ENCODE measurements around the gene CDC42SE1.

CDC42SE1 gene

DNA sequence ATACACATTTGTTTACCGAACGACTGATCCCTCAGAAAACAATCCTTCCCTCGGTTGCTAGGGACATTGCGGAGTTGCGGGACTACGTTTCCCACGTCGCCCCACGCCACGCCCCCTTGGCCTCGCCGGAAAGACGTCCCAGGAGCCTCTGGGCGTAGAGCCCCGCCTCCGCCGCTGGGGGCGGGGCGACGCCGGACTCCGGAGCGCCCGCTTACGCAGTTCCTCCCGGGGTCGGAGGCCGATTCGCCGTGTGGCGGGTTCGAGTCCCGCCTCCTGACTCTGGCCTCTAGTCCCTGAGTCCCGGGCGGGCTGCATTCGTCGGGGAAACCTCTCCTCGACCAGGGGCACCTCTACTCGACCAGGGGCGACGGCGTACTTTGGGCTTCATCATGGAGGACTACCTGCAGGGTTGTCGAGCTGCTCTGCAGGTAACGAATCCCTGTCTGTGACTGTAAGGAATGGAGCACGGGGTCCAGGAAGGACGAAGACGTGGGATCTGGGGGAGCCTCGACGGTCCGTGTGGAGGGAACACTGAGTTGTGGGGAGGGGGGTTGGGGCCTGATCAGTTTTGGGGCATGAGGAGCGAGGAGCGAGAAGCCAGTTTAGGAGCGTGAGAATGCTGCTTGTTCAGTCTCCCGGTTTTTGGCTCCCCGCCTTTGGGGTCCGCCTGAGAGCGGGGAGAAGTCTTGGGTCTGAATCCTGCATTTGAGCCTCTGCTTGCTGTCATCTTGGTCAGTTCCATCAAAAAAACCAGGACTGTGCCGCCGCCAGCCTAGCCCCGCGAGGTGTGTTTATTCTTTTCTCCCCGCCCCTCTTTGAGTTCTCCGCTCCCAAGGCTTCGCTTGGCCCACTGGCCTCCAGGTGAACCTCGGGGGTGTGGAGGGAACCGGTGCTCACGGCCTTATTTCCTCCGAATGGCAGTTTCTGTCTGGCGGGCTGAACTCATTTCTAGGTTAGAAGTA lies 50.9 kb downstream of the CDC42SE1 start, which contains the start of gene PRUNE1:
PRUNE1 (plus strand) TSS at position 206 of the 962 bp plus-strand sequence; CDS start at position 390, 184 bp downstream.
- peak; percentile 97 for DNase-seq (ENCODE audit: low spot score)

DNA sequence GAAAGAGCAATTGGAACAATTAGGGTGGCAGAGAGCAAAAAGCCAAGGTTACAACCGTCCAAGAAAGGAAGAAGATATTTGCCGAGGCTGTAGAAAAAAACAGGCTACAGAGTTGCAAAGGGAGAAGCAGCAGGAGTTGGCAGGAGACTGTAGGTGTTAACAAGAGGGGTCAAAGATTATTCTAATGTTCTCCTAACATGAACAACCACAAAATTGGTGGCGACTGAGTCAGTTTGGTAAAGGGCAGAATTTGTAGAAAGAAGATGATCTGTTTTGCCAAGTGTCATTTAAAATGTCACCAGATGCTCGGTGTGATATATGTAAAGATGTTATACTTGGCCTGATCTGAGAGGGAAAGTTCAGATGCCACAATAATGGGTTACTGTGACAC lies 51.6 kb downstream of the CDC42SE1 start:
- DNase-seq (ENCODE audit: low spot score) = no peak

DNA sequence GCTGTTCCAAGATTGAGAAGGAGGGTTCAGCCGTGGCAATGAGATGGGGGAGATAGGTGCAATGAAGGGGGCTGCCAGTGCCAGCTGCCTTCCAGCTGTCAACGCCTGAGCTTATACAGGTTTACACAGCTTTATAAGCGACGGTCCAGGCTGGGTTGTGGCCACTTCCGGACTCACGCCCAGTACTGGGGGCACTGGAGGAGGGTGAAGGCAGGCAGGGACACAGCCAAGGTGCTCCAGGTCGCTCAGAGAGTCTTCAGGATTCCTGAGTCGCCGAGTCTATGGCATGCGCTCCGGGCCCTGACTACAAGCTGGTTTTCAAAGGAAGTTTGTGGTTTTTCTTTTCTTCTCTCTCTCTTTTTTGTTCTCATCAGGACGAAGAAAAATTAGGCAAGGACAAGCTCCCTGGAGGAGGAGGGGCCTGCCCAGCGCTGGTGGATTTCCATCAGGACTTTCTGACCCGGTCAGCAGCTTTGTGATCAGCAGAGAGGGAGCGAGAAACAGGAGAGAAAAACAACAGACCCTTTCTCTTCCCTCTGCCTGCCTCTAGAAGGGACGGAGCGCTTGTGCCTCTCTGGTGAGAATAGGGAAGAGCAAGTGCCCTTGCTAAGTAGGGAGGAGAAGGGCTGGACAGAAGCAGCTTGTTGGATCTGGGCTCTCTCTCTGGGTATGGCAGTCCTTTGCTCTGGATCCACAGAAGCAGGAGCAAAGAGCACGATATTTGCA lies 52.9 kb downstream of the CDC42SE1 start, which contains the start of gene MINDY1:
MINDY1 (minus strand) TSS at position 576 of the 726 bp plus-strand sequence. CDS start 4,285 bp downstream, outside the sequence.
- peak; percentile 81 for DNase-seq (ENCODE audit: low spot score)

DNA sequence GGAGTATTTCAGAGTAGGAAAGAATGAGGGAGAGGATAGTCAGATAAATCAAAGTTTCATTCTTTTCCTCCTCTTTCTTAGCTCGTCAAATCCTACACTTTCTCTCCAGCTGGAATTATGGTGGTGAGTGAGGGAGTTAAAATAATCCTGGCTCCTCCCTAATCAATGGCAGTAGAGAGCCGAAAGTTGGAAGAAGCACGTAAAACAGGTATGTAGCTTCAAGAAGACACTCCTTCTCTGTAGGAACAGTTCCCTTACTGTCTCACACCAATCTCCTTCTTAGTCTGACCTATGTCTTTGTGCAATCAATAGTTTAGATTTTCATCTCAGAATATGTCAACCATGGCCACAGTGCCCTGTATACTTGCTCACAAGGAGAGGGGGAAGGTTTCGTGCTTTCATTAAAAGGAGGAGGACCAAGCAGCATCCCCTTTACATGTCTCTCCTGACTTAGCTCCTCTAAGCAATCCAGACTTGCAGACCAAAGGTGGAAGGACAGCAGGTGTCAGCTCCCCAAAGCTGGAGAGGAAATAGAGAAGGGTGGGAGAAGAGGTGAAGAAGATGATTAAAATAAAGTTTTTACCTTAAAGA lies 53.6 kb downstream of the CDC42SE1 start:
- no peak for DNase-seq (ENCODE audit: low spot score)

DNA sequence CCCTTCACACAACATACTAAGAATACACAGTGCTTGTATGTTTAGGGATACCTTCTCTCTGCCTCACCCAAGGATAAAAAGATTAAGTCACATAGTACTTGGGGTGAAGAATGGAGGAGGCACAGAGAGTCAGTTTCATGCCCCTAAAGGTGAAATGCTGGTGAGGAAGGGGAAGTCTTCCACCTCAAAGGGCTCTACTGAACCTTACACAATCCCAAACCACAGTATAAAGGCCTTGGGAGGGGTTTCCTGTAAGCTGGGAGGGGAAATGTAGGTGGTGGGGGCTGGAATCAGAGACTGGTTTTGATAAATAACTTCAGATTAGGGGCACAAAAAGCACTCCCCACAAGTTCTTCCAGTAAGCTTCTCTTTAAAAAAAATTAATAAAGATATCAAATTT lies 56.2 kb downstream of the CDC42SE1 start:
- no peak for DNase-seq (ENCODE audit: low spot score)

DNA sequence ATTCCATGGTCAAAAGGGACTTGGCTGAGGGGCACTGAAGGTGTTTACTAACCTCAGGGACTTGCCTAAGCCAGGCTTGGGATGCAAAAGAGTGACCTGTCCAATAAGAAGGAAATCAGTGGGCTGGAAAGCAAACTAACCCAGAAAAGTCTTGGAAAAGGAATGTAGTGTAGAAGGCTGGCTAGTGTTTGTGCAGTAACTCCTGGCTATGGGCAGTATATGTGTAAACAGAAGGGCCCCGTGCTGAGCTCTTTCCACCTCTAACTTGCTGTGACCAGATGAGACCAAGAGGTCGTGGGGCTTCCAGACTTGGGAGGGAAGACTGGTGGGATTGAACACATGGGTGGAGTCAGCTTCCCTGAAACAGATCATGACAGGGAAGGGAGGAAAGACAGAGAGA lies 56.8 kb downstream of the CDC42SE1 start:
- no peak for DNase-seq (ENCODE audit: low spot score)

DNA sequence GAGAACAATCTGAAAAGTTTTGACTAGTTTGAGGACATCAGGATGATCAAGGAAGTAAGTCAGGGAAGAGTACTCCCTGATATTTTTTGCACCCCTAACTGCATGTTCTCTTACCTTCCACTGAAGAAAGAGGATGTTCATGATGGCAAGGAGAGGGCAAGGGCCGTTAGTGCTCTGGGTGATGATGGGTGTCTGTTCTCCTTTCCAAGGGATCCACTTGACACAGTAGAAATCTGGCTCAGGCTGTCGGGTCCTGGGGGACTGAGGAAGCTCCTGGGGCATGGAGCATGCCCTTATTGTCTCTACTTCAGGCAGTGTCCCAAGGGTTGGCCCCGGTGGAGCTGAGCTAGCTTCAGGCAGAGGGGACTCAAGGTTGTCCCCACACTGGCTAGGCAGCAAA lies 57.4 kb downstream of the CDC42SE1 start:
- DNase-seq (ENCODE audit: low spot score) = no peak

DNA sequence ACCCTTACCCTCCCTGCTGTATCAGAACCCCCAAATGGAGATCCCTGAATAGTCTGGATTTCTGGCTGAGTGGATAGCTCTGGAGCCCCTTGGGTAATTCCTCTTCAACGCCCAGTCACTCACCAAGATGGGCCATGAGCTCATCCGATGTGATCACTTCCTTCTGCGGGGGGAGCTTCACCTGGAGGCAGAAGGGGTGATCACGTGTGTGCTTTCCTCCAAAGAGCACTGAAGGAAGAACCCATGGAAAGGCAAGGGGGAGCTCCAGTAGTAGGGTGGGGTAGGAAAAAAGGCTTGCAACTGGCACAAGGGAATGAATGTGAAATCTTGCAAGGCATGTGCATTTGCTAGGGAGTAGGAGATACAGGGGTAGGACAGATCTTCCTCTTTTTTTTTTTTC lies 57.8 kb downstream of the CDC42SE1 start:
- DNase-seq (ENCODE audit: low spot score) = no peak
